Pancreas (tissue), 10 donors: ENCODE results near the gene FHOD3. TPM values are rescaled to one million over a fixed set of nuclear protein-coding genes. Genes with fewer than 3 reads are reported as not detected.

Experiments
- ATAC-seq, 4 donors: fragments of 200-7000 bp; cut with Tn5 transposase; one replicate each; pipeline versions ENCODE4 v1.8.0 to v1.9.1; 2020; ENCODE audit warnings: mild to moderate bottlenecking in 4 of 4, moderate library complexity in 4 of 4
- DNase-seq, 6 donors: peaks; one replicate each; pipeline ENCODE4 v3.0.0-alpha.2; 2020
- FAIRE-seq: peaks from 2 replicates; lab custom pipeline; 2012; peaks lifted over from hg19 to GRCh38; lab: Jason Lieb, UNC
- H3K27ac ChIP-seq, 4 donors: fragments of 200-600 bp; sonication (generic); 1 replicate in 3 of 4; 2 replicates in 1 of 4; pipeline versions ENCODE4 v1.5.0 to v1.8.0; 2020
- H3K27me3 ChIP-seq, 4 donors: fragments of 200-600 bp; one replicate each; pipeline ENCODE4 v1.8.0; 2021
- H3K36me3 ChIP-seq, 3 donors: fragments of 200-600 bp; sonication (generic) in 1 of 3; one replicate each; pipeline versions ENCODE4 v1.5.0 to v1.8.0; 2020 to 2021
- H3K4me1 ChIP-seq, 3 donors: fragments of 200-600 bp; one replicate each; pipeline ENCODE4 v1.8.0; 2021
- H3K4me3 ChIP-seq, 4 donors: fragments of 200-600 bp; sonication (generic) in 2 of 4; one replicate each; pipeline versions ENCODE4 v1.5.0 to v1.8.0; 2020 to 2021
- H3K9me3 ChIP-seq, 4 donors: fragments of 200-600 bp; one replicate each; pipeline ENCODE4 v1.8.0; 2021
- CTCF ChIP-seq, 4 donors: fragments of 200-600 bp; sonication (generic) in 3 of 4; IDR thresholded peaks; one replicate each; pipeline versions ENCODE4 v1.5.0 to v1.8.0; 2021; ENCODE audit warnings: antibody characterized with exemption in 4 of 4
- WGBS, 2 donors: extraction: QIAGEN DNeasy Blood & Tissue Kit; methylation state at CpG; one replicate each; pipeline ENCODE4 v1.1.7; 2013; 5-methylcytosine and 5-hydroxymethylcytosine counted together
- intact Hi-C, 3 donors: fragments of 100-400 bp; cut with DNase I; formaldehyde crosslinking; loops; one replicate each; pipeline versions ENCODE4 v1.11.1 to v1.14.2; 2022
- polyA plus RNA-seq, 2 donors: library from polyadenylated mRNA; stranded (reverse); fragments of 200-250 nt; gene quantifications; one replicate each; pipeline ENCODE4 v1.2.3, GENCODE V29; 2013
- total RNA-seq, 6 donors: library from RNA; stranded (reverse); fragmentation: NEBNext Ultra II Directional in 4 of 6; extraction: Animal tissue kit (Norgen Biotek cat#: 25700) in 4 of 6; gene quantifications; one replicate each; pipeline versions ENCODE4 v1.2.1 to v1.2.4, GENCODE V29; 2021 to 2023
- donor health status: healthy with polysubstance abuse.
- donor health status: DM: no; HTN: no; CAD: no; lungs with moderate emphysema.
- donor health status: DM: no; HTN: no; CAD: no.
- donor health status: control.
- donor health status: control.
- donor health status: Bipolar disorder and iron deficiency.
- donor health status: DM: yes; HTN: yes; CAD: no.
- donor health status: DM: no; HTN: no; CAD: no.
- donor health status: DM: no; HTN: no; CAD: no.
- donor health status: DM: yes; HTN: yes; CAD: no.

The FHOD3 gene
- total and polyA plus RNA-seq, 8 donors: 0.25 to 4.3 (median 1.2) TPM

- 85 to 93% methylated on average over 4 of the region's 4 CpGs for WGBS, 2 donors
- intact Hi-C loops: no loop called here
- ATAC-seq (no peak), DNase-seq (no peak), FAIRE-seq (no peak)
- no peak overlapping the region for H3K4me3 ChIP-seq
- no peak overlapping the region for H3K27ac ChIP-seq
- TF ChIP-seq CTCF (IDR thresholded peaks at IDR 0.05): no peak
- H3K27me3 ChIP-seq: no peaks in the 10 kb centered on the region
- H3K4me1 ChIP-seq: no peaks in the 10 kb centered on the region
- H3K9me3 ChIP-seq: no peaks in the 10 kb centered on the region
- no peaks in the 10 kb centered on the region for H3K36me3 ChIP-seq
Measured at GRCh38 chr18:36771245-36771644, 473.7 kb downstream of the FHOD3 start.

- Histone ChIP-seq H3K36me3 (no peaks in the 10 kb centered on the region), H3K4me1 (no peaks in the 10 kb centered on the region), H3K27me3 (no peaks in the 10 kb centered on the region), H3K27ac (peak overlapping the region in 1 of 4 donors; percentile 6), H3K4me3 (no peak overlapping the region), H3K9me3 (no peaks in the 10 kb centered on the region)
- ATAC-seq: peak; percentile 35 to 79 (median 64)
- WGBS, 2 donors: 40 to 56% methylated on average over 4 of the region's 4 CpGs
- DNase-seq: peak in 1 of 6 donors; percentile 28
- intact Hi-C loops: no loop called here
- no peak for TF ChIP-seq CTCF (IDR thresholded peaks at IDR 0.05)
- no peak for FAIRE-seq
Measured at GRCh38 chr18:36772241-36772723, 474.8 kb downstream of the FHOD3 start.

GRCh38 chr18:36775396-36775795, 477.9 kb downstream of the FHOD3 start:
- Histone ChIP-seq H3K4me3 (no peak overlapping the region), H3K9me3 (no peaks in the 10 kb centered on the region), H3K4me1 (no peaks in the 10 kb centered on the region), H3K27me3 (no peaks in the 10 kb centered on the region), H3K36me3 (no peaks in the 10 kb centered on the region), H3K27ac (no peak overlapping the region)
- no peak for FAIRE-seq
- no peak for TF ChIP-seq CTCF (IDR thresholded peaks at IDR 0.05)
- ATAC-seq: no peak
- intact Hi-C loops: no loop called here
- WGBS, 2 donors: 92 to 96% methylated on average over 4 of the region's 4 CpGs
- DNase-seq: no peak

- 93 to 95% methylated on average over 5 of the region's 5 CpGs for WGBS, 2 donors
- H3K27ac ChIP-seq: no peak overlapping the region
- H3K4me3 ChIP-seq: no peak overlapping the region
- no peak for DNase-seq
- H3K9me3 ChIP-seq: no peaks in the 10 kb centered on the region
- intact Hi-C loops: no loop called here
- no peaks in the 10 kb centered on the region for H3K4me1 ChIP-seq
- no peak for TF ChIP-seq CTCF (IDR thresholded peaks at IDR 0.05)
- H3K27me3 ChIP-seq: no peaks in the 10 kb centered on the region
- FAIRE-seq: no peak
- H3K36me3 ChIP-seq: no peaks in the 10 kb centered on the region
- ATAC-seq: no peak
Measured at GRCh38 chr18:36776650-36777049, 479.1 kb downstream of the FHOD3 start.

- no peaks in the 10 kb centered on the region for H3K4me1 ChIP-seq
- H3K9me3 ChIP-seq: no peaks in the 10 kb centered on the region
- no peak for TF ChIP-seq CTCF (IDR thresholded peaks at IDR 0.05)
- H3K36me3 ChIP-seq: no peaks in the 10 kb centered on the region
- FAIRE-seq: no peak
- ATAC-seq: no peak
- no peak for DNase-seq
- 73 to 76% methylated on average over 1 of the region's 1 CpG for WGBS, 2 donors
- H3K4me3 ChIP-seq: no peak overlapping the region
- intact Hi-C loops: no loop called here
- no peaks in the 10 kb centered on the region for H3K27me3 ChIP-seq
- no peak overlapping the region for H3K27ac ChIP-seq
Measured at GRCh38 chr18:36777566-36777965, 480.1 kb downstream of the FHOD3 start.
